HG02938 (cell line): Measurements from ENCODE around the gene PDCD6IP.
"Not testable (repeated sequence)": the region's sequence is repeated elsewhere in the genome, so short reads cannot be mapped to it uniquely, and the experiment has no call there.

Source experiments
- ATAC-seq: cut with Tn5 transposase; IDR thresholded peaks from one replicate; pipeline ENCODE4 v1.9.1; 2021; ENCODE audit warnings: mild to moderate bottlenecking, moderate library complexity; ENCODE audit not compliant: unreplicated experiment

Gene PDCD6IP, protein sequence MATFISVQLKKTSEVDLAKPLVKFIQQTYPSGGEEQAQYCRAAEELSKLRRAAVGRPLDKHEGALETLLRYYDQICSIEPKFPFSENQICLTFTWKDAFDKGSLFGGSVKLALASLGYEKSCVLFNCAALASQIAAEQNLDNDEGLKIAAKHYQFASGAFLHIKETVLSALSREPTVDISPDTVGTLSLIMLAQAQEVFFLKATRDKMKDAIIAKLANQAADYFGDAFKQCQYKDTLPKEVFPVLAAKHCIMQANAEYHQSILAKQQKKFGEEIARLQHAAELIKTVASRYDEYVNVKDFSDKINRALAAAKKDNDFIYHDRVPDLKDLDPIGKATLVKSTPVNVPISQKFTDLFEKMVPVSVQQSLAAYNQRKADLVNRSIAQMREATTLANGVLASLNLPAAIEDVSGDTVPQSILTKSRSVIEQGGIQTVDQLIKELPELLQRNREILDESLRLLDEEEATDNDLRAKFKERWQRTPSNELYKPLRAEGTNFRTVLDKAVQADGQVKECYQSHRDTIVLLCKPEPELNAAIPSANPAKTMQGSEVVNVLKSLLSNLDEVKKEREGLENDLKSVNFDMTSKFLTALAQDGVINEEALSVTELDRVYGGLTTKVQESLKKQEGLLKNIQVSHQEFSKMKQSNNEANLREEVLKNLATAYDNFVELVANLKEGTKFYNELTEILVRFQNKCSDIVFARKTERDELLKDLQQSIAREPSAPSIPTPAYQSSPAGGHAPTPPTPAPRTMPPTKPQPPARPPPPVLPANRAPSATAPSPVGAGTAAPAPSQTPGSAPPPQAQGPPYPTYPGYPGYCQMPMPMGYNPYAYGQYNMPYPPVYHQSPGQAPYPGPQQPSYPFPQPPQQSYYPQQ

DNA sequence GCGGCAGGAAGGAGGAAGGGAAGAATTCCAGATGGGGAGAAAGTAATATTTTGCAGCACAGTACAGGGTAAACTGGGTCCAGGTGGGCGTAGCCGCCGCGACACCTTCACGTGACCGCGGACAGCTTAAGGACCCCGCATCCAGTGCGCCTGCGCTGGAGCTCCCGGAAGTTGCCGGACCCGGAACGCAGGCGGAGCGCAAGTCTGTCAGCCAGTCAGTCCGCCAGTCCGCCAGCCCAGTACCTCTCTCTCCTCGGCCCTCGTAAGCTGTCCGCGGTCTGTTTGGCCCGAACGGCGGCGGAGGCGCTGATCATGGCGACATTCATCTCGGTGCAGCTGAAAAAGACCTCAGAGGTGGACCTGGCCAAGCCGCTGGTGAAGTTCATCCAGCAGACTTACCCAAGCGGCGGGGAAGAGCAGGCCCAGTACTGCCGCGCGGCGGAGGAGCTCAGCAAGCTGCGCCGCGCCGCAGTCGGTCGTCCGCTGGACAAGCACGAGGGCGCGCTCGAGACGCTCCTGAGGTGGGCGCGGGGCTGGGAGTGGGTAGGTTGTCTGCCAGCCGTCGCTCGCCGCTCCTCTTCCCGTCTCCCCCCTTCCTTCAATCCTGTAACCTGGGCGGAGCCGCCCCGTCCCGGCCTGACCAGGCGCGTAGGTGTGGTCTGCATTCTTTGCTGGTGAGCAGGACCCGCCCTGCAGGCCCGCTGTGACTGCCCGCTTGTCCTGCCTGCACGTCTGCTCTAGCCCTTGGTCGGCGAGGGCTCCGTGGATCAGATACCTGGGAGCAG, at the start of gene PDCD6IP:
Gene PDCD6IP (plus strand): TSS at position 213 of the 784 bp plus-strand sequence. CDS start 99 bp downstream, at position 312.
- ATAC-seq: peak; percentile 87

DNA sequence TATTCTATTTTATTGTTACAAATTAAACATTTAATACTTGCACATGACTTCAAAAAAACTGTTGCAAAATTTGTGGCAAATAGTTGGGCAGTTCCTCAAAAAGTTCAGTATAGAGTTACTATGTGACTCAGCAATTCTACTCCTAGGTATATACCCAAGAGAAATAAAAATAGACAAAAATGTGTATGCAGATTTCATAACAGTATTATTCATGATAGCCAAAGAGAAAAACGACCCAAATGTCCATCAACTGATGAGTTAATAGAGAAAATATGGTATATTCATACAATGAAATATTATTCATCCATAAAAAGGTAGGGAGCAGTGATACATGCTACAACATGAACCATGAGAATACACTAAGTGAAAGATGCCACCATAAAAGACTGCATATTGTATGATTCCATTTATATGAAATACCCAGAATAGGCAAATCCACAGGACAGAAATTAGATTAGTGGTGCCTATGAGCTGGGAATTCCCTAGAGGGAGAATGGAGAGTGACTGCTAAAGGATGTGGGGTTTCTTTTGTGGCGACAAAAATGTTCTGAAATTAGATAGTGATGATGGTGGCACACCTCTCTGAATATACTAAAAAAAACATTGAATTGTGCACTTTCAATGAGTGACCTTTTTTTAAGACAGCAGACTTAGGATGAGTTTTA, 48.8 kb upstream of the PDCD6IP start:
- ATAC-seq: no peak

DNA sequence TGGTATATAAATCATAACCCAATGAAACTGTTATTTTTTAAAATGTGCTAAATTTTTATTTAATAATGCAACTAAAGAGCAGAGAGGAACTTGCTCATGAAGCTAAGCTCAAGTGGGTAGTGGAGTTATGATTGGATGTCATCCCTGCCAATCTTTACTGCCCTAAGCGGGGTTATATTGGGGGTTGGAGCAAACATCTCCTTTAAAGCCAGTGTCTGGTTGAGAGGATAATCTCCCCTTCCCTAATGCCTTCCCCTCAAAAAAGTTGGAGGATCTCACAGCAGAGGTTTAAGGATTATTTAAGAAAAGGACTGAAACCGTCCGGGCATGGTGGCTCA, 48.2 kb upstream of the PDCD6IP start:
- no peak for ATAC-seq

DNA sequence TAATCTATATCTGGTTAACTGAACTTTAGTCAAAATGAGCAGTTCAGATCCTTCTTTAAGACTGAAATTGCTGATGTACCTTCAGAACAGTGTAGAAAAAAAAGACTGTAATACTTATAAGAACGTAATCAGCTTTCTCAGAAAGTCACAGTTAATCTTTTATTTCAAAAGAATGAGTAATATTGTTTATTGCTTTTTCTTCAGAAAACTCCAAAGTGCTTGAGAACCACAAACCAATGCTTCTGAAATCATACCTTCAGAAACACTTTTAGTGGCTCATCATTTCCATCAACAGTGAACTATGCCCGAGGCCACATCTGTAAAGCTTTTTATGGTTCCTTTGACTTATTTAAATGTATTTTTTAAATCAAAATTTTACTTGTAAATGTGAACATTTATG, 47.1 kb upstream of the PDCD6IP start:
- no peak for ATAC-seq

DNA sequence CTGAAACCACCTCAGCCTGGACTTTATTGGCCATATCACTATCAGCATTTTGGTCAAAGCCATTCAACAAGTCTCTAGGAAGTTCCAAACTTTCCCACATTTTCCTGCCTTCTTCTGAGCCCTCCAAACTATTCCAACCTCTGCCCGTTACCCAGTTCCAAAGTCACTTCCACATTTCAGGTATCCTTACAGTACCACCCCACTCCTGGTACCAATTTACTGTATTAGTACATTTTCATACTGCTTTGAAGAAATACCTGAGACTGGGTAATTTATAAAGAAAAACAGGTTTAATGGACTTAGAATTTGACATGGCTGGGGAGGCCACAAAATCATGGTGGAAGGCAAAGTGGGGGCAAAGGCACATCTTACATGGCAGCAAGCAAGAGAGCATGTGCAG, 44.0 kb upstream of the PDCD6IP start:
- not testable (repeated sequence) for ATAC-seq

DNA sequence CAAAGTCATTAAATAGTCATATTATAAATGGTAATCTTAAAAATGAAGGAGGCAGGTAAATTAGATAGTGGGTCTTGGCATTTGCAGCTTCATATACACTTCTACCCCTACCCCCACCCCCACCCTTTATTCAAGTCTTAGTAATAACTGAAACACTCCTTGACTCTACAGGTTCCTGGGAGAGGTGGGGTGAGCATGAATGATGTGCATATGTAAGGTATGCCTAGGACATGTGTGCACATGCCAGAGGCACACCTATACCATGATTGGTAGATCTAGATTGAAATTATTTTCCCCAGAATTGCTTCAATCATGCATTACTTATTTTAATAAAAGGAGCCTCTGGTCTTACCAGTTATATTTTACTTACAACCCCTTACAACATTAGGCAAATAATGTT, 40.1 kb upstream of the PDCD6IP start:
- no peak for ATAC-seq

DNA sequence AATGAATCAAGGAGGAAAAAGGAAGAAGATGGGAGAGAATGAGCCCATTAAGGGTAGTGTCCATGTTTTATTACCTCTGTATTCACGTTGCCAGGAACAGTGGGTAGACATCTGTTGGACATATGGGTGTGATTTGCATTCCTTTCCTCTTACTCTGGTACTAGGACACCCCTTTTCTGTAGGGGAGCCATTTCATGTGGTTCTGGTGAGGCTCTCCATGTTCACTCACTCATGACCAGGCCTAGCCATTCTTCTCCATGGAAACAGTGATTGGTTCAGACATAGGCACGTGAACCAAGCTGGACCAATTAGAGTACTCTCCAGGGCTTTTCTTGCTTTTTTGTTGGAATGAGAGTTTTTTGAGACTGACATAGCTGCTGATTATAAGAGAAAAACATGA, 39.6 kb upstream of the PDCD6IP start:
- ATAC-seq: no peak

DNA sequence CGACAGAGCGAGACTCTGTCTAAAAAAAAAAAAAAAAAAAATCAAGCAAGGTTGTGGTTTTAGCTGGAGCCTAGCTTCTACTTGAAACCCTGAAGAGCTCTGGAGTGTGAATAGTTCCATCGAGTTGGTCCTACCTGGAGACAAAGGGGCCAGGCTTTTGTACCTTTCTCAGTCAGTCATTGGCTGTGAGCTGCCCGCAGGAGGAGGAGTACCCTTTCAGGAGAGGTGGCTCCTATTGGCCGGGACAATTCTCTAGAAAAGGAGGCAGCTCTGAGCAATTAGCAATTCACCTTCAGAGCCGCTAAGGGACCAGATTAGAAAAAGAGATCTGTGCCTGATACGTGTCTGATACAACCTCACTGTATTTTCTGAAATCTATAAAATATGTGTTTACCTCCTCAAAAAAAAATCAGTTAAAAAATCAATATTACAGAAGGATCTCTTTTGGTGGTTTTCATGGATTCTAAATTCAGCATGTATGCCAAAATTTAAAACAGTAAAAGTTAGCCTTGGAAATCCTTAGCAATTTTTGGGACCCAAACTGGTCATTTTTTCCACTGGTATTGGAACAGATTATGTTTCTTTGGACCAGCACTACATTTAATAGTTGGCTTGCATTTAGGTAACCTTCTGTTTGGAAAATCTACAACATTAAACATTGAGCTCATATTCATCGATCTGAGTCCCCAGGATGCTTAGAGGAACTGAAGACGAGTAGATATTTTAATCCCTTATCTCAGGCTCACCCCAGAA, 29.7 kb upstream of the PDCD6IP start:
- ATAC-seq: no peak

DNA sequence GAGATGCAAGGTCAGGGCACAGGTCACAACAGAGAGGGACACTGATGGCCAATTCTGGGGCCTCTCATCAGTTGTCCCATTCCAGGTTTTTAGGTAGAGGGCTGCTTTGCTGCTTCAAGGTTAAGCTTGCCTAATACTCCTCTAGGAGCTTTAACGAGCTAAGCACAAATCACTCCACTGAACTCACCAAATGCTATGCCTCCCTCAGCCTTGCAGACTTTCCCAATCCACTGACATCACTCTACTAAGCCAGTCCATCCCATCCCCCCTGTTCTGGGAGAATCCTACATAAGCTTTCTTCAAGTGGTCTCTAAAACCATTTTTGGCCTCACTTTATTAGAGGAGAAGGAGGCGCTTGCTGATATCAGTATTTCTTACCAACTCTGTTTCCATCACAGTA, 24.8 kb upstream of the PDCD6IP start:
- ATAC-seq: no peak

DNA sequence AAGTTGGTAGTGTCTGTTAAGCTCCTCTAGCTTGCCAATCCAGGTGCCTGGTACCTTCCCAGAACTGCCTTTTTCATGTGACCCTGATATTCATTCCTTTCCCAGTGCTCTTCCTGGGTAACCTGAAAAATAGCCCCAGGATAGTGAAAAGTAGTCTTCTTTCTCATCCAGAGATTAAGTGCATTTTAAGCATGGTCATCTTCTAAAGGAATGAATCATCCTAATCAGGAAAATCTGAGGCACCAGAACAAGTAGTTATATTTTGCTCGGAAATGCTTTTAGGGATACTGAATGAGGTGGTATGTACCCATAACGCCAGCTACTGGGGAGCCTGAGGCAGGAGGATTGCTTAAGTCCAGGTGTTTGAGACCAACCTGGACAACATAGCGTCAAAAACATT, 23.1 kb upstream of the PDCD6IP start:
- ATAC-seq: no peak

DNA sequence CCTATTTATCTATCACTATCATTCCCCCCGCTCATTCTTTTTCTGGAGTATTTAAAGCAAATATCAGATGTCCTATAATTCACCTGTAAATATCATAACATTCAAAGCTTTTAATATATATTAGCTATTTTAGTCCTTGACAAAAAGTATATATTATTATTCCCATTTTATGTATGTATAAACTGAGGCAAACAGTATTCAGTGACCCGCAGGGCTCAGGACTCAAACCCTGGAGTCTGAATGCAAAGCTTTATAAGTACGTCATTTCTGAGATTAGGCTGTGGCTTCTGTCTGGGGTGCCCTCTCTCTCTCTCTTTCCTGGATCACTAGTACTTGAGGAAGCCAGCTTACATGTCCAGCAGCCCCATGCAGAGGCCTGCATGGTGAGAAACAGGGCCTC, 20.4 kb upstream of the PDCD6IP start:
- ATAC-seq: no peak

DNA sequence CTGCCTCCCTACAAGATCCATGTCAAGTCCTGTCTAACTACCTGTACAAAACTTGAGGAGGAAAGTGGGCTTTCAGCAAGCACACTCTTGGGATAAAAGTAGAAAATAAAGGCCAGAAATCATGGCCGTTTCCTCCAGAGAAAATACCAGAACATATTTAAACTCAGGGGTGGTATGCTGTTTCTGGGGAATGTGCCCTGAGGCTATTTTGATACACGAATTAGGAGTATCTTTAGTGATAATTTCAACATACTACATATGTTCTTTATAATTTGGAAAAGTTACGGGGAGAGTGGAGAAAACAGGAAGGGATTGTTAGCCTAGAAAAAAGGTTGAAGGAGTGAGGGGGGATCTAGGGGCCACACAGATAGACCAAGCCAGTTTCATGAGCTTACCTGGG, 18.7 kb upstream of the PDCD6IP start:
- ATAC-seq: no peak

DNA sequence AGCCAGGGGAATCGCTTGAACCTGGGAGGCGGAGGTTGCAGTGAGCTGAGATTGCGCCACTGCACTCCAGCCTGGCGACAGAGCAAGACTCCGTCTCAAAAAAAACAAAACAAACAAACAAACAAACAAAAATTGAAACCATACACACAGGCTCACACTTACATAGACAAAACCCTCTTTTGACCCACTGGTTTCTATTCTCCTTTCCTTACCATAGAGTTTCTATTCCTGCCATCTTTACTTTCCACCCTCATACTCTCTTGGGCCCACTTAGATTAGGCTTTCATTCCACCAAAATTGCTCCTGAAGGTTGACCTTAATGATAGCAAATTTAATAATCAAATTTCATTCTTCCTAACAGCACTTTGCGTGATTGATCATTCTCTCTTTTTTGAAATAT, 17.0 kb upstream of the PDCD6IP start:
- ATAC-seq: not testable (repeated sequence)

DNA sequence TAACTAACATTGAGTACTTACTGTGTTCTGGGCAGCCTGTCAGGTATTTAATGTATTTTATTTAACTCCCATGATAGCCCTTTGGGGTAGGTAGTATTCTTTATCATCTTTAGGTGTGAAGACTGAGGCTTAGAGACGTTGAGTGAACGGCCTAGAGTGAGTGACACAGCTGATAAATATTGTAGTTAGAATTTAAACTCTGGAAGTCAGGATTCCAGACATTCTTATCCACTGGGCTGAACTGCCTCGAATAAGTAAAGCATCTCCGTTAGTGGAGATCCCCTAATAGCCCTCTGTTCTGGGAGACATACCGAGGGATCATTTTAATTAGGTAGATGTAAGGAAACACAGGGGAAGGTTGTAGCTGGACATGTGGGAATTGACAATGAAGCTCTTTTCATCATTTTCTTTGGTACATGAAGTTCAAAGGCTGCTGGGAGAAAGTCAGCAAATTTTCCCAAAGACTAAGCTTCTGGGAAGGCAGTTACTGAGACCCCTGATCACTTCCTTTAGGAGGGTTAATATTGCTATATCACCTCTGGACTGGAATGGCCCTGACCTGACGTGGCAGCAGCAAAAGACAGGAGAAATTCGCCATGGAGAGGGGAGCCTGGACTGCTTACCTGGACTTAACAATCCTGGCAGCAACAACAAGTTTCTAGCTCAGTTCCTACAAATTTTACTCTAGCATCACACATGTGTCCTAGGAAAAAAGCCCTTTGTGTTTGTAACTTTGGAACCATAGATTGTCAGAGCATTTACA, 11.7 kb upstream of the PDCD6IP start:
- ATAC-seq: no peak

DNA sequence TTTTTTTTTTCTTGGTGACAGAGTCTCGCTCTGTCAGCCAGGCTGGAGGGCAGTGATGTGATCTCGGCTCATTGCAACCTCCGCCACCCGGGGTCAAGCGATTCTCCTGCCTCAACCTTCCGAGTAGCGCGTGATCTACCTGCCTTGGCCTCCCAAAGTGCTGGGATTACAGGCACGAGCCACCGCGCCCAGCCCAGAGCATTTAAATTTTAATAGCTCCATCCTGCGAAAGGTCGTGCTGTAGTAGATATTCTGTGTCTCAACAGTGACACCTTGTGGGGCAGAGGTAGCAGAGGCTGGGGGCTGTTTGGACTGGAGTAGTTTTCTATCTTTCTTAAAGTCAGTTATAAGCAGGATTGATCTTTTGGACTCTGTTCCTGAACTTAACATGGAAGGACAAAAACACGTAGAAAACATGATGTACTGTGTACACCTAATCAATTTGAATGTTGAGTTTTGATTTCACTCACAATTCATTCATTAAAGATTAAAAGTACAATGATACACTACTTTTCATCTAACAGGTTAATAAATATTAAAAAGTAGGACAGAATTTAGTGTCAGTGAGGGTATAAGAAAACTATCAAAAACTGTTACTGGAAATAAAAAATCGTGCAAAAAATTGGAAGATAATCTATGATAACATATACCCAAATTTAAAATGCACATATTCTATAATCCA, 11.0 kb upstream of the PDCD6IP start:
- ATAC-seq: peak; percentile 90

DNA sequence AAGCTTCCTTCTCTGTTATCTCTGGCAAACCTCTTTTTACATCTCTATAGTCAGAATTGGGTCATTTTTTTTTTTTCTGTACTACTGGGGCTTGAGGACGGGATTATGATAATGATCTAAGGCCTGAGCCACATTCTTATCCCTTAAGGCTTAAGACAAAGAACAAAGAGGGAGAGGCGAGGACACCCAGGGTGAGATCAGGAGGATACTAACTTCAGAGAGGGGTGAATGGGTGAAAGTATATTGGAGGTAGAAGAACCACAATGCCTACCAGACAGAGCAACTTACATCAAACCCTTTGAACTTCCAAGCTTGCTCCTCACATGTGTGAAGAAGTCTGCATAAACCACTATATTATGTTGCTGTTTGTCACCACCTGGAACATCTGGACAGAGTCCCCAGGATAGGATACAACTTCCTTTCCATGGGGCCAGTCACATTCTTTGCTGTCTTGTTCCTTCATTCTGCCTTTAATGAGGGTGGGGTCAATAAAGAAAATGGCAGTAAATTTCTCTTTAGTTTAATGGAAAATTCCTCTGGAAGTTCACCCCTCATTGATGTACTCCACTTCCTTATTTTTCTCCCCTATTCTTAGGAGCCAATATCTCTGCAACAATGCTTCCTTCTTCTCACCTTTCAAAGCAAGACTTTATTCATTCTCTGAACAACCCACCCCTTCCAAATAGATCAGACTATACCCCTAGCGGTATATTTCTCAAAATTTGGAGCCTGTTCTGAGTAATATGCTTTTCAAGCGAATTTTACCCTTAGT, 9.1 kb upstream of the PDCD6IP start:
- ATAC-seq: no peak

DNA sequence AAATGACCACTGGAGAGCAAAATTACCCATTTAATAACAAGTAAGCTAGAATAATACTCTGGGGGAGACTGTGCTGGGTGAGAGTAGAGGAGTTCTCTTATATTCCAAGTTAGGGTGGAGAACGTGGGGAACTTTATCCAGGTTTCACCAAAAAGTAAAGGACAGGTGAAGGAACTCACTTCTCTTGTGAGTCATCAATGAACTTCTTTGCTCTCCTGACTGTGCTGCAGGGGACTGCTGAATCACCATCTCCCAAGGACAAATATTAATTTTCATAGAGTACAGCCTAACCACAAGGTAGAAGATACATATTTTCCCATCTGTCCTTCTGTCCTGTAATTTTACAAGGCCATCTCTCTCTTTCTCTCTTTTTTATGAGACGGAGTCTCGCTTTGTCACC, 8.3 kb upstream of the PDCD6IP start:
- no peak for ATAC-seq
